Heart left ventricle (tissue), 13 donors: ENCODE measurements around the gene PARP4.

Experiments
- CTCF ChIP-seq, 12 donors: fragments of 200-600 bp; sonication (generic) in 4 of 12; IDR thresholded peaks; one replicate each; pipeline versions ENCODE4 v1.5.0 to v1.8.0; 2018 to 2022; ENCODE audit warnings: antibody characterized with exemption in 12 of 12, mild to moderate bottlenecking in 5 of 12
- POLR2A ChIP-seq, 2 donors: fragments of 450-650 bp; IDR thresholded peaks; one replicate each; pipeline ENCODE4 v1.6.1; 2017; ENCODE audit warnings: antibody characterized with exemption in 2 of 2, mild to moderate bottlenecking in 2 of 2, moderate library complexity in 2 of 2
- donor health status: ischemic (EF 13 %, LVEDD 7.1; RV severe dilation, severe dysfunction).
- donor health status: DM: no; HTN: yes; CAD: no.
- donor health status: DM: no; HTN: no; CAD: no.
- donor health status: ischemic (EF 25% LVEDD 6.9; RV normal size, moderate dysfunction).
- donor health status: ischemic (EF 25% LVEDD 5.7; RV mildly dilated, moderate dysfunction).
- donor health status: ischemic (EF 35%, LVEDD 5.7; RV mildly dilated, moderate dysfunction).
- donor health status: nonischemic (EF 11% LVEDD 7.7; RV severe dilation, severe dysfunction).
- donor health status: DM: yes; HTN: yes; CAD: no.
- donor health status: PGD.
- donor health status: ischemic (EF 29% LVEDD 5.4; RV normal size, mild dysfunction).
- donor health status: nonischemic (EF 23%, LVEDD 6.1; RV moderate dilation, normal function).

GRCh38 chr13:24512908-24513213 is 283 bp upstream of the PARP4 start:
- no peak for TF ChIP-seq CTCF (IDR thresholded peaks at IDR 0.05)
- no peak for TF ChIP-seq POLR2A (IDR thresholded peaks at IDR 0.05)
